Prostate gland (tissue), 2 donors: ENCODE results near the gene LRCH3. TPM values are rescaled to one million over a fixed set of nuclear protein-coding genes. Genes with fewer than 3 reads are reported as not detected.
A peak's percentile ranks its signal among the peaks of the same experiment; 100 is the strongest.

Experiments used
- DNase-seq: peaks from one replicate; pipeline ENCODE4 v3.0.0-alpha.2; 2019; ENCODE audit warnings: low spot score
- H3K27ac ChIP-seq, 2 donors: fragments of 200-600 bp; sonication (generic); 2 replicates each; pipeline ENCODE4 v1.5.1; 2017 to 2019
- H3K27me3 ChIP-seq: fragments of 200-600 bp; sonication (generic); replicated peaks from 2 replicates; pipeline ENCODE4 v1.5.1; 2019; ENCODE audit not compliant: insufficient read depth
- H3K36me3 ChIP-seq, 2 donors: fragments of 200-600 bp; sonication (generic); 1 replicate in 1 of 2; 2 replicates in 1 of 2; pipeline versions ENCODE4 v1.5.1 to v1.8.1; 2017 to 2019
- H3K4me1 ChIP-seq: fragments of 200-600 bp; sonication (generic); replicated peaks from 2 replicates; pipeline ENCODE4 v1.5.1; 2019
- H3K4me3 ChIP-seq, 2 donors: fragments of 200-600 bp; sonication (generic); 2 replicates each; pipeline ENCODE4 v1.5.1; 2017 to 2019
- H3K9me3 ChIP-seq: fragments of 200-600 bp; sonication (generic); 2 replicates; pipeline ENCODE4 v1.5.1; 2017
- POLR2A ChIP-seq: fragments of 450-650 bp; IDR thresholded peaks from one replicate; pipeline ENCODE4 v1.6.1; 2016; ENCODE audit warnings: antibody characterized with exemption, mild to moderate bottlenecking
- POLR2AphosphoS5 ChIP-seq: sonication (generic); formaldehyde crosslinking; IDR thresholded peaks from one replicate; pipeline ENCODE4 v1.6.1; 2017; ENCODE audit warnings: antibody characterized with exemption
- WGBS: methylation state at CpG from one replicate; pipeline ENCODE4 v1.1.5; 2018; 5-methylcytosine and 5-hydroxymethylcytosine counted together
- intact Hi-C: fragments of 100-400 bp; cut with DNase I; formaldehyde crosslinking; loops from one replicate; pipeline ENCODE4 v1.14.2; 2022
- total RNA-seq, 2 donors: library from RNA; depleted of rRNA; stranded (reverse); fragments of >200 nt; gene quantifications; one replicate each; pipeline ENCODE4 v1.1.0, GENCODE V29; 2016
- TF ChIP-seq, protein P1 (sequence below), 4 experiments: fragments of 200-600 bp in 2 of 4; fragments of 450-650 bp in 2 of 4; sonication (generic) in 2 of 4; IDR thresholded peaks; 1 replicate in 3 of 4; 2 replicates in 1 of 4; pipeline ENCODE4 v1.5.1; 2016 to 2019; ENCODE audit warnings: antibody characterized with exemption in 4 of 4, mild to moderate bottlenecking in 2 of 4, moderate library complexity in 2 of 4

LRCH3 gene
- total RNA-seq, 2 donors from 2014 or later: 31.6 to 114 TPM

DNA sequence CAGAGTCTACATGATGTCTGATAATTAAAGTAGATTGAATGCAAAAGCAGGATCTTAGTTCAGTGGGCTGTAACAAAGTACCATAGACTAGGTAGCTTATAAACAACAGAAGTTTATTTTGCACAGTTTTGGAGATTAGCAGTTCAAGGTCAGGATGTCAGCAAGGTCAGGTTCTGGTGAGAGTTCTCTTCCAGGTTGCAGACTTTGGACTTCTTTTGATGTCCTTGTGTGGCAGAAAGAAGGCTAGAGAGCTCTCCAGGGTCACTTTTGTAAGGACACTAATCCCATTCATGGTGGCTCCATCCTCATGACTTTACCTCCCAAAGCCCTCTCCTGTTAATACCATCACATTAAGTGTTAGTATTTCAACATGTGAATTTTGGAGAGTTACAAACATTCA, 29.3 kb upstream of the LRCH3 start:
- intact Hi-C loops: no loop called here
- TF ChIP-seq, protein P1, sequence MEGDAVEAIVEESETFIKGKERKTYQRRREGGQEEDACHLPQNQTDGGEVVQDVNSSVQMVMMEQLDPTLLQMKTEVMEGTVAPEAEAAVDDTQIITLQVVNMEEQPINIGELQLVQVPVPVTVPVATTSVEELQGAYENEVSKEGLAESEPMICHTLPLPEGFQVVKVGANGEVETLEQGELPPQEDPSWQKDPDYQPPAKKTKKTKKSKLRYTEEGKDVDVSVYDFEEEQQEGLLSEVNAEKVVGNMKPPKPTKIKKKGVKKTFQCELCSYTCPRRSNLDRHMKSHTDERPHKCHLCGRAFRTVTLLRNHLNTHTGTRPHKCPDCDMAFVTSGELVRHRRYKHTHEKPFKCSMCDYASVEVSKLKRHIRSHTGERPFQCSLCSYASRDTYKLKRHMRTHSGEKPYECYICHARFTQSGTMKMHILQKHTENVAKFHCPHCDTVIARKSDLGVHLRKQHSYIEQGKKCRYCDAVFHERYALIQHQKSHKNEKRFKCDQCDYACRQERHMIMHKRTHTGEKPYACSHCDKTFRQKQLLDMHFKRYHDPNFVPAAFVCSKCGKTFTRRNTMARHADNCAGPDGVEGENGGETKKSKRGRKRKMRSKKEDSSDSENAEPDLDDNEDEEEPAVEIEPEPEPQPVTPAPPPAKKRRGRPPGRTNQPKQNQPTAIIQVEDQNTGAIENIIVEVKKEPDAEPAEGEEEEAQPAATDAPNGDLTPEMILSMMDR (IDR thresholded peaks at IDR 0.05): no peak
- no peak for TF ChIP-seq POLR2A
- no peak for TF ChIP-seq POLR2AphosphoS5
- DNase-seq: no peak
- Histone ChIP-seq H3K4me3 (no peak overlapping the region), H3K27me3 (no peaks in the 10 kb centered on the region), H3K9me3 (no peaks in the 10 kb centered on the region), H3K36me3 (no peaks in the 10 kb centered on the region), H3K4me1 (no peaks in the 10 kb centered on the region), H3K27ac (no peak overlapping the region)

DNA sequence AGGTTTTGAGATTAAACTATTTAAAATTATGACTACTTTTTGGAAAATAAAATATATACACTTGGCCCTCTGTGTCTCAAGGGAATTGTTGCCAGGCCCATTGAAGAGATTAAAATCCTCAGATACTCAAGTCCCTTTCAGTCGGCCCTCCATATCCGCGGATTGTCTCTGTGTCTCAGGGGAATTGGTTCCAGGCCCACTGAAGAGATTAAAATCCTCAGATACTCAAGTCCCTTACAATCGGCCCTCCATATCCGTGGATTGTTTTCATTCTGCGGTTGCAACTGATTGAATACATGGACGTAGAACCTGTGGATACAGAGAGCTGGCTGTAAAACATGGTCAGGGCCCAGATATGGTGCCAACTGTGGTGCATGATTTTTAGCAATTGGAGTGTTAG, 15.7 kb upstream of the LRCH3 start:
- no peak for DNase-seq
- Histone ChIP-seq H3K27me3 (no peaks in the 10 kb centered on the region), H3K36me3 (peaks cover 7 to 18% of the 10 kb centered on the region in 2 donors), H3K4me1 (no peaks in the 10 kb centered on the region), H3K4me3 (no peak overlapping the region), H3K27ac (no peak overlapping the region), H3K9me3 (no peaks in the 10 kb centered on the region)
- no peak for TF ChIP-seq POLR2AphosphoS5
- no peak for TF ChIP-seq POLR2A
- TF ChIP-seq, protein P1 (IDR thresholded peaks at IDR 0.05): no peak
- intact Hi-C loops: no loop called here
- 88% methylated on average over 7 of the region's 7 CpGs for WGBS

DNA sequence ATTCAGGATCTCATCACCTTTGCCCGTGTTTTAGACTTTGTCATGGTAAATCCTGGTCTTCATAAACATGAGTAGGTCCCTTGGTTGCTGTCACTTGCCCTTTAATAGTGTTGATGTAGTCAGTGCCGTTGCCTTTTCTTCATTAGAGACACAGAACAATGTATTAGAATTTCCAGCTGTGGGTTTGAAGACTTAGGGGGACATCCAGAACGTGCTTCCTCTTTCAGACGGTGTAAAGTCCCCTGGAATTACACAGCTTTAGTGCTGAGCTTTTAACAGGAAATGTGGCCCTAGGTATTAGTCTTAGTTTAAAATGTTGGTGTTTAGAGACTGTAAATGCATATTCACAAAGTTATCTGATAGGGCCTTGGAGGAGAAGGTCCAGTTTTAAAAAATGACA, 8.8 kb upstream of the LRCH3 start:
- Histone ChIP-seq H3K36me3 (peaks cover 7 to 10% of the 10 kb centered on the region in 2 donors), H3K9me3 (no peaks in the 10 kb centered on the region), H3K27me3 (no peaks in the 10 kb centered on the region), H3K4me1 (no peaks in the 10 kb centered on the region), H3K27ac (no peak overlapping the region), H3K4me3 (no peak overlapping the region)
- DNase-seq: no peak
- 77% methylated on average over 4 of the region's 4 CpGs for WGBS
- TF ChIP-seq, protein P1 (IDR thresholded peaks at IDR 0.05): no peak
- TF ChIP-seq POLR2A: no peak
- TF ChIP-seq POLR2AphosphoS5: no peak
- intact Hi-C loops: no loop called here

DNA sequence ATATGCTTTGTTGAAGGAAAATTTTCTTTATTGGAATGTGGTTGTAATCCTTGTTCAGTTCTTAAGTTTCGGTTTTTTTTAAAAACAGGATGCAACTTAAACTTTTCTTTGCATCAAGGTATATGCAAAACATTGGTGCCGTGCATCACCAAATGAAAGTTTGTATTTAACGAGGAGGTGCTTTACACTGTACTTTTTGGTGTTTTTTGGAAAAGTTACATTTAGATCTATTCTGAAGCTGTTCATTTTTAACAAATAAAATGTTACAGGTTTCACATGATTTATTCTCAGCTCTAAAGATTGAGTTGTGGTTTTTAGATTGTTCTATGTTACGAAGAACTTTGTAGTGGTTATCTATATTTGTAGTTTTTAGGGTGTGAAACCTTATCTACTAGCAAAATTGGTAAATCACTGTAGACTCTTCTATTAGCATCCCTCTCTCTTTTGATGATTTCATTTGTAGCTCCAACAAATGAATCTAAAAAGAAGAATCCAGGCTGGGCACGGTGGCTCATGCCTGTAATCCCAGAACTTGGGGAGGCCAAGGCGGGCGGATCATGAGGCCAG, 7.0 kb upstream of the LRCH3 start:
- H3K36me3 ChIP-seq: no peaks in the 10 kb centered on the region
- TF ChIP-seq POLR2AphosphoS5 (no peak), POLR2A (no peak)
- TF ChIP-seq, protein P1 (IDR thresholded peaks at IDR 0.05): no peak
- no peak for DNase-seq
- no peaks in the 10 kb centered on the region for H3K27me3 ChIP-seq
- H3K4me1 ChIP-seq: no peaks in the 10 kb centered on the region
- H3K27ac ChIP-seq: no peak overlapping the region
- intact Hi-C loops: no loop called here
- no peak overlapping the region for H3K4me3 ChIP-seq
- 96% methylated on average over 7 of the region's 7 CpGs for WGBS
- H3K9me3 ChIP-seq: no peaks in the 10 kb centered on the region

DNA sequence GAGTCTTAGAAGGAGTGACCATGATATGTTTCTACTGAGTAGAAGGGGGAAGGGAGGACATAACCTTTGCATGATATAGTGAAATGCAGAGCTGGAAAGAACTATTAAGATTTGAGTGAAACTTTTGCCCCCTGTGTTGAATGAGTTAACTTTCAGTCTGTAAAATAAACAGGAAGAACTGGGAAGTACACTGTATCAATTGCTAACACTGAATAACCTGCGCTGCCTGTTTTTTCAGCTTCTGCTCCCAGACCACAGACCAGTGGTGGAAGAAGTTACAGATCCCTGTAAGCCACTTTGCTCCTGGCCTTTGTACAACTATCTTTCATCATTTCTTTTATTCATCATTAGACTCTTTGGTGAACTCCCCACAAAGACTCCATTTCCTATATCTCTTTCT, 3.6 kb upstream of the LRCH3 start:
- peak overlapping the region; percentile 40 to 57 for H3K27ac ChIP-seq
- DNase-seq: peak; percentile 49
- no peaks in the 10 kb centered on the region for H3K36me3 ChIP-seq
- H3K4me3 ChIP-seq: no peak overlapping the region
- intact Hi-C loops: no loop called here
- no peaks in the 10 kb centered on the region for H3K9me3 ChIP-seq
- no peaks in the 10 kb centered on the region for H3K4me1 ChIP-seq
- no peaks in the 10 kb centered on the region for H3K27me3 ChIP-seq
- 40% methylated on average over 1 of the region's 1 CpG for WGBS
- TF ChIP-seq POLR2A: no peak
- peak; percentile 63 for TF ChIP-seq POLR2AphosphoS5
- TF ChIP-seq, protein P1 (IDR thresholded peaks at IDR 0.05): no peak
